Measurements from ENCODE around the gene TRPC3.

DNA sequence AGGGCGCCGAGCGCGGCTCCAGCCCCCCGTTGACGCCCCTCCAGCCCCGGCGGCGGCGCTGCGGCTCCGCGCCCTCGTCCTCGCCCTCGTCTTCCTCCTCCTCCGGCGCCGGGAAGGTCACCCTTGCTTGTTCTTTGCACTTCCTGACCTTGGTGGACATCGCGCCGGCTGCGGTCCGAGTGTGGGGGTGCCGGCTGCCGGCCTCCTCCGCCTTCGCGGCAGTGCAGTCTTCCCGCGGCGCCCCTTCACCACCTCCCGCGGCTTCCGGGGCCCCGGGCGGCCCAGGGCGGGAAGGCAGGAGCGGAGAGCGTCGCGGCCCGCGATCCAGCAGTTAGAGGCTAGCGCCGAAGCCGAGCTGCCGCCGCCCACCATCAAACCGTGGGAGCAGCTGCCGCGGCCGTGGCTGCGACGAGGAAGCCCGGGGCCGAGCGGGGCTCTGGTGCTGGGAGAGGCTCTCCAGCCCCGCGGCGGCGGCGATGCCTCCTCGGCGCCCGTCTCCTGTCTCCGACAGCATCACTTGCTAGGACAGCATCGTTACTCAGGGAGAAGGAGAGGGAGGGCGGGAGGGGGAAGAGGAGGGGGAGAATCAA is at the start of gene TRPC3:
- TF ChIP-seq, protein P1, sequence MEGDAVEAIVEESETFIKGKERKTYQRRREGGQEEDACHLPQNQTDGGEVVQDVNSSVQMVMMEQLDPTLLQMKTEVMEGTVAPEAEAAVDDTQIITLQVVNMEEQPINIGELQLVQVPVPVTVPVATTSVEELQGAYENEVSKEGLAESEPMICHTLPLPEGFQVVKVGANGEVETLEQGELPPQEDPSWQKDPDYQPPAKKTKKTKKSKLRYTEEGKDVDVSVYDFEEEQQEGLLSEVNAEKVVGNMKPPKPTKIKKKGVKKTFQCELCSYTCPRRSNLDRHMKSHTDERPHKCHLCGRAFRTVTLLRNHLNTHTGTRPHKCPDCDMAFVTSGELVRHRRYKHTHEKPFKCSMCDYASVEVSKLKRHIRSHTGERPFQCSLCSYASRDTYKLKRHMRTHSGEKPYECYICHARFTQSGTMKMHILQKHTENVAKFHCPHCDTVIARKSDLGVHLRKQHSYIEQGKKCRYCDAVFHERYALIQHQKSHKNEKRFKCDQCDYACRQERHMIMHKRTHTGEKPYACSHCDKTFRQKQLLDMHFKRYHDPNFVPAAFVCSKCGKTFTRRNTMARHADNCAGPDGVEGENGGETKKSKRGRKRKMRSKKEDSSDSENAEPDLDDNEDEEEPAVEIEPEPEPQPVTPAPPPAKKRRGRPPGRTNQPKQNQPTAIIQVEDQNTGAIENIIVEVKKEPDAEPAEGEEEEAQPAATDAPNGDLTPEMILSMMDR (conservative IDR thresholded peaks at IDR 0.05 in 1 of 2, IDR thresholded peaks at IDR 0.05 in 1 of 2; ENCODE audit: low read depth in 1 of 2, low read length in 2 of 2) = no peak
- no peak for TF ChIP-seq EZH2 (IDR thresholded peaks at IDR 0.05; ENCODE audit: low read length, missing control alignments)
